NCI-H1092 (cell line): Measurements from ENCODE around the gene PLOD3.

Source experiments
- DNase-seq: peaks from one replicate; lab custom pipeline; 2025; lab: John Stamatoyannopoulos, UW

The PLOD3 gene

DNA sequence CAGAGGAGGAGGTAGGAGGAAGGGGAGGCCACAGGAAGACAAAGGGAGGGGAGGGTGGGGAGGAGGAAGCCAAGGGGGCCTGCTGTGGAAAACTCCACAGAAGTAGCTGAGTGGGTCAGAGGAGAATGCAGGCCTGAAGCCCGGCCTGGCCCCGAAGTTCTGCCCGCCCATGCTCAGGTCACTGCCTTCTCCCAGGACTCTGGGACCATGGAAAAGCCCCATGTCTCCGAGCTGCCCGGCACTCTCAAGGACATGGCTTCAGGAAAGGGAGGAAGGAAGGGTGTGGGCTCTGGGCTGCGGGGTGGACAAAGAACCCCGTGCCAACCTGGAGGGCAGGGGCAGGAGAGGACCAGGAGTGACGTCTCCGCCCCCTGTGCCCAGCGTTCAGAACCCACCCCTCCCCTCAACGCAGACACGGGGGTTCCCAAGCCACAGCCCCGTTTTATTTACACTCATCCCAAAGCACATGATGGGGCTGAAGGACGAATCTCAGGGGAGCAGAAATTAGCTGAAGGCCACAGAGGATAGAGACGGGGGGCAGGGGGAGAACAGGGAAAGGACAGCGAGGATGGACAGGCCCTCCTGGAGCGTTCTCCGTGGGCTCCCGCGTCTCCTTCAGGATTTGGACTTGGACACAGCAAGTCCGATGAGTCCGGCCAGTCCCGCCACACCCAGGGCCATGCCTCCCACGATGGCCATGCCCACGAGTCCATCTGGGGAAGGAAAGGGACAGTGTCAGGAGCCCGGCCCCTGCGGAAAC, 22.0 kb upstream of the PLOD3 start:
- no peak for DNase-seq

DNA sequence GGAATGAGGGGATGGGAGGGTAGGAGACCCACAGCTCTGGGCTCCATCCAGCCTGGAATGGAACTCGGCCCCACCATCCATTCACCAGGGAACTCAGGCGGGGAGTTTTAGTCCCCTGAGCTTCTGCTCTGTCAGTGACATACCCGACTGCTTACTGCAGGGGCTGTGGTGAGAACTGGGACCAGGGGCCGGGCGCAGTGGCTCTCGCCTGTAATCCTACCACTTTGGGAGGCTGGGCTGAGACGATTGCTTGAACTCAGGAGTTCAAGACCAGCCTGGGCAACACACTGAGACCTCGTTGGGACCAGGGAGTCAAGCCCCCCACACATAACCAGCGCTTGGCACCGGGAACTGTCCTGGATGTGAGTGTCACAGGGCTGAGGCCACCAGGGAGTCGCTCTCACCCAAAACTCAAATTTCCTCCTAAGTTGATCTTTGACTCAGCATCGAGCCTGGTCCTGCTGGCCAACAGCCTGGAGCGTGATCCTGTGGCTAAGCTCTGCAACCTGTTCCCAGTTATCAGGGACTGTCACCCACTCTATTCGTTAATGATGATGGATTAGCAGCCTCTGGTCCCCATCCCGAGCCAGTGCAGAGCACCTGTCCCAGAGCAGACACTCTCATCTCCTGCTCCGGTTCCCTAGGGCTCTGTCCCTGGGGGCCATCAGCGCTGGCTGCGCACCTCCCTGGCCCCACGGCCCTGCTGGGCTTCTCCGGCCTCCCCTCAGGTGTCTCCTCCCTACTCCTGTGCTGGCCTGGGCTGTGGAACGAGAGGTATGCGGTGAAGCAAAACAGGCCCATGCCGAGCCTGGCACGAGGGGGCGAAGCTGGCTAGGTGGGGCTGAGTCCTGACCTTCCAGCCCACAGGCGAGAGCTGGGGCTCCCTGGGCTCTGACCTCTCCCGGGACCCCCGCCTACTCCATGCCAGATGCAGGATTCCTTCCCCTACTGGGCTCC, 21.1 kb upstream of the PLOD3 start:
- DNase-seq, result no peak

DNA sequence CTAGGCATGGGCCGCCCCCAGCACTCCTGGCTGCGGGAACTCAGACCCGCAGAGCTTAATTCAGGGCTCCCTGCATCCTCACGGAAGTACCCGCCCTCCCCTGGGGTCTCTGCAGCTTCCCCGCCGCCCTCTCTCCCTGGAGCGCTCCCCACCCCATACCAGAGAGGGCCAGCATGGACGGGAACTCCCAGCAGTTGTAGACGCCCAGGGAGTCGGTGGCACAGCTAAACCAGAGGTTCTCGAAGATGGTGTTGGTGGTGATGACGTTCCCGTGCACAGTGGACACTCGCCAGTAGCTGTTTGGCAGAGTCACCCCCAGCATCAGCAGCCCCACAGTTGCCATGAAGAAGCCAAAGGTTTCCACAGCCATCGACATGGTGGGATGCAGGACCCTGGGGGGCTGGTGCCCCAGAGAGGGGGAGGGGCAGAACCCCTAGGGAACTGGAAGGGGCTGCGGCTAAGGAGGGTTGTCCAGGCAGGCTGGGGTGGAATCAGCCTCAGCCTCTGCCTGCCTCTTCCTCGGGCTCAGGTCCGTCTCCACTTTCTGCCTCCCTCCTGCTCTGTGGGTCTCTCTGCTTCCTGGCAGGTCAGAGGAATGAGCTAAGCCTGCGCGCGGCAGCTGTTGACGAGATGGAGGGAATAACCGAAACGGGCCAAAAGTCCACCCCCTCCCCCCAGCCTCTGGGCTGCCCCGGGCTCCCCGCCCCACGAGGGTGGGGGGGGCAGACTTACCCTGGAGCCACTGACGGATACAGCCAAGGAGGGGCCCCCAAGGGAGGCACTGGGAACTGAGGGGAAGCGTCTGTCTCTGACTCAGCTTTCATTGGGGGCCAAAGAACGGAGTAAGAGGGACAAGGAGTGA, 20.1 kb upstream of the PLOD3 start, which contains the start of gene CLDN15:
Gene CLDN15, minus strand, starts transcription at position 597 of the 862 bp plus-strand sequence. Its CDS starts 221 bp downstream, at position 376.
- no peak for DNase-seq

DNA sequence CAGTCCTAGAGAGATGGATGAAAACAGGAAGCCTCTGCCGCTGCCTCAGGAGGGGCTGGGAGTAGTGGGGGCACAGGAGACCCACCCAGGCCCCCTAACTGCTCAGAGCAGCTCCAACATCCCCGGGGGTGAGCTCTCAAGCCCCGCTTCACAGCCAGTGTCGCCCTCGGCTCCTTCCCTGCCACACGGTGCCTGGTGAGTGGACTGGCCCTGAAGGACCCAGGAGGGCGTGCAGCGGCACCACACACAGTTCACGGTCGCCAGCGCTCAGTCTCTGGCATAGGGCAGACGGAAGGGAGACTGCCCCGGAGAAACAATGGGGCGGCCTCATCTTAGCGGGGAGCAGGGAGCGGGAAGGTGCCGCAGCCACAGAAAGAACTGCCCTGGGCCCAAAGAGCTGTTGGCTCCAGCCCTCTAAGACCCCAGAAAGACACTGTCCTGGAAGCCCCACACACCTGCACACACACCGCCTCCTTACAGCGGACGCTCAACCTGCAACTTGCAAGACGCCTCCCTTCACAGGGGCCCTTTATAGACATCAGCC, 19.0 kb upstream of the PLOD3 start:
- DNase-seq, result no peak

DNA sequence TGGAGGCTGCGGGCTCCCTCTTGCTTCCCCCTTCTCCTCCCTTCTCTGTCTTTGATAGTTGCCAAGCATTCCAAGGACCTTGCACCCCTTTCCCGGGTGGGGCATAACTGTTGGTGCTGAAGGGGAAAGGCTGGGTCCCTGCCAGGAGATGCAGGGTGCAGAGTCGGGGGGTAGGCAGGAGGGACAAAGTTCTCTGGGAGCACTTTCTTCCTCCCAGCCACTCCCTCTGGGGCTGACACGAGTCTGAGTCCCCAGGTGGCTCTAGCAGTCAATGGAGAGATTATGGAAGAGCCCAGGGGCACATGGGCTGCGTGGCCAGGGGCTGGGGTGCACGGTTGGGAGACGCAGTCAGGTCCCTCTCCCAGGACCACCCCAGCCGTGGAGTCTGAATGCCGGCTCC, 18.1 kb upstream of the PLOD3 start:
- no peak for DNase-seq

DNA sequence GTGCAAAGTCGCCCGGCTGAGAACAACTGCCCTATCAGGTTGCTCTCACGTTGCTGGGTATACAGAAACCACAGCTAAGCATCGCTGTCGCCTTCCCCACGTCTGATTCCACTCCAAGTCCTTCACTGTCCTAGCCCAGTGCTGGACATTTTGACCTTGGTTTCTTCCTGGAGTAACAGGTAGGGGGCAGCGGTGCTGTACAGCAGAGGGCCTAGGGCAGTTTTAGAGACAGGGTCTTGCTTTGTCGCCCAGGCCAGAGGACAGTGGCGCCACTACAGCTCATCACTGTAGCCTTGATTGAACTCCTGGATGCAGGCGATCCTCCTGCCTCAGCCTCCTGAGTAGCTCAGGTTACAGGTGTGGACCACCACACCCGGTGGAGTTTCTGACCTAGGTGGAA, 17.7 kb upstream of the PLOD3 start:
- no peak for DNase-seq

DNA sequence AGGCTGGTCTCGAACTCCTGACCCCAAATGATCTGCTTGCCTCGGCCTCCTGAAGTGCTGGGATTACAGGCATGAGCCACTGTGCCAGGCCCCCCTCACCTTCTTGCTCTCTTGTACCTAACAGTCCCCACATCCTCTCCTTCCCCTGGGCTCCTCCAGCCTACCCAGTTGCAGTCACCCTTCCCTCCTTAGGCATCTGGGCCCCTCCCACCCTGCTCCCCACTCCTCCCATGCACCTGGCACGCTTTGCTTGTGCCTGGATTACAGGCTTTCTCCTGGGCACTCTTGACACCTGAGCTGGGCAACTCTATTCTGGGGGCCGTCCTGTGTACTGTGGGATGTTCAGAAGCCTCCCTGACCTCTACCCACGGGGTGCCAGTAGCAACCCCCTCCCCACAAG, 17.3 kb upstream of the PLOD3 start:
- no peak for DNase-seq

DNA sequence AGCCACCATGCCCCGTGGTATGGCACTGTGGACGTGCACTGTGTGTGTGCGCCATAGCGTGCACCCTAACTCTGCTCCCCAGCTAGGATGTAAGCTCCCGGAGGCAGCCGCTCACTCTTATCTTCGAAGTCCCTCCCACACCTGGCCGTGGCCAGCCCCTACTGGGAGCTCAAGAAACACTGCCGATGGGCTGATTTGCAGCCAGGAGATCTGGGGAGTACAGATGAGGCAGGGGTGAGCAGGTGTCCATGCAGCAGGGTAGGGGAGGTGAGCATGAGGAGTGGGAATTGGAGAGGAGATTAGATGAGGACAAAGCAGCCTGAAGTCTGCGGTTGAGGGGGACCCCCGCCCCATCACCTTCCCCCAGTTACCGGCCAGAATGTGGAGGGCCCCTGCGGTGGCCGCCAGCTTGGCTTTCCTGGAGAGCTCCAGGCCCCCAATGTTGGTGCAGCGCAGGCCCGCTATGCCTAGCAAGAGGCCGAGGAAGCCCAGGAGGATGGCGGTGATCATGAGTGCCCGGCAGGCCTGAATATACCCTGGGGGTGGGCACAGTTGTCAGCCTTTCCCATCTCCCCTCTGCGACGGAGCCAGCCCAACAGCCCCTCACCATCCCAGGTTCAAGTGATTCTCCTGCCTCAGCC, 16.6 kb upstream of the PLOD3 start:
- no peak for DNase-seq

DNA sequence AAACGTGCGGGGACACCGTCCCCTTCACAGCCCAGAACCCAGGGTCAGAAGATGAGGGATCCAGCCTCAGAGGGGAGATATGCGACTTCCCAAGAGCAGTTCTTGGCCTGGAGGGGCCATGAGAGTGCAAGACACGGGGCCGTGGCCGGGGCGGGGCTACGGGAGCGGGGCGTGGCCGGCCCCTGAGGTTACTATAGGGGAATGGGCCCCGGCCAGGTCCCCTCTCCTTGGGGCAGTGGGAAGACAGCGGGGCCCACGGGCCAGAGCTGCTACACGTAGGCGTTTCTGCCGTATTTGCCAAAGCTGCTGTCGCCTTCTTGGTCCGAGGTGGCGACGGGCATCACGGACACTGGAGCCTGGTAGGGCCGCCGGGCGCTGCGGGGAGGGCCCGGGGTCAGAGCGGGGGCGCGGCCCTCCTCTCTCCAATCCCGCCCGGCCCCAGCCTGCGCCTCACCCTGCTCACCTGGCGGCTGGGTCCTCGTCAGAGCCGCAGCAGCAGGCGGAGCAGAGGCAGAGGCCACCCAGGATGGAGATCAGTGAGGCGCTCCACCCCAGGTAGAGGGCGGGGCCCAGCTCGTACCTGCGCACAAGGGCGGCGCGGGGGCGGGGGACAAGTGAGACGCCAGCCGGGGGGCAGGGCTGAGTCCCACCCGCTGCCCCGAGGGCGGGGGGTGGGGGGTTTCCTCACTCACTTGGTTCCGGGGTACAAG, 14.9 kb upstream of the PLOD3 start:
- DNase-seq, result no peak

DNA sequence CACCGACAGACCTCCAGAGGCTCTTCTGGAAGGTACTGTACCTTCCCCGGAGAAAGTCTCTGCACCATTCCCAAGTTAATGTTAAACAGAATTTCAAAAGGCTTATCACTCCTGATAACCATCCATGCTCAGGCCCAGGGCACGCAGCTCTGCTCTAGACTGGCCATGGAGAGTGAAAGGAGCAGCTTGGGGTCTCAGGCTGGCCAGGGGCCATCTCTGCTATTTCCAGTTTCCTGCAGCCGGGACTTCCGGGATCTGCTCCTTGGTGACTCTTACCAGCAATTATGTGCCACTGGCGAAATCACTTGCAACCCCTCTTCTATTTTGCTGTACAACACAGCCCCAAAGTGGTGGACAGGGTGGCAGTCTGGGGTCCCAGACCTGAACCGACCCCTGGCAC, 14.3 kb upstream of the PLOD3 start:
- no peak for DNase-seq

DNA sequence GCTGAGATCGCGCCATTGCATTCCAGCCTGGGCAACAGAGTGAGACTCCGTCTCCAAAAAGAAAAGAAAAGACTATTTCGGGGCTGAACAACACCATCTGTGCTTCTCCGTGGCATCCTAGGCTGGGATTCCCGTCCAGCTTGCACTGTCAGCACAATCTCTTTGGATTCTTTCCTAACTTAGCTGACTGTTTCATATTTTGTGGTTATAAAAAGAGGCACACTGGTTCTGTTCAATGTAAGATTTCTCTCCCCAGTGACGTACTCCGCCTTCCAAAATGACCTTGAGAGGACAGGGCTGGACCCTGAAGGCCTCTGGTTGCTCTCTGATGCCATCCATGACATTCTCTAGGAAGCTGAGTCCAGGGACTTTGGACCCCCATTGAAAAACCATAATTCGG, 9.3 kb upstream of the PLOD3 start:
- DNase-seq, result no peak

DNA sequence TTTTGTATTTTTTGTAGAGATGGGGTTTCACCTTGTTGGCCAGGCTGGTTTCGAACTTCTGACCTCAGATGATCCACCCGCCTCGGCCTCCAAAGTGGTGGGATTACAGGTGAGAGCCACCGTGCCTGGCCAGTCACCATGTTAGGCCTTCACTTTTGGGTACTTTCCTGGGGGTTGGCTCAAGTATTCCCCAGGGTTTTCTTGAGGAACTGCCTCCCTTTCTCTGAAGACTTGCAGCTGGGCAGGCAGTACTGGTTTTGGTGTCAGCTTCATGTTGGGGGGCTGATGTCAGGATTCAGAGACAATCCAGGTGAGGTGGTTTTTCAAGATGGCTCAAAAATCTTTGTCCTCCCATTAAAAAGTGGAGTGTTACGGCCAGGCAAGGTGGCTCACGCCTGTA, 8.3 kb upstream of the PLOD3 start:
- DNase-seq, result no peak

DNA sequence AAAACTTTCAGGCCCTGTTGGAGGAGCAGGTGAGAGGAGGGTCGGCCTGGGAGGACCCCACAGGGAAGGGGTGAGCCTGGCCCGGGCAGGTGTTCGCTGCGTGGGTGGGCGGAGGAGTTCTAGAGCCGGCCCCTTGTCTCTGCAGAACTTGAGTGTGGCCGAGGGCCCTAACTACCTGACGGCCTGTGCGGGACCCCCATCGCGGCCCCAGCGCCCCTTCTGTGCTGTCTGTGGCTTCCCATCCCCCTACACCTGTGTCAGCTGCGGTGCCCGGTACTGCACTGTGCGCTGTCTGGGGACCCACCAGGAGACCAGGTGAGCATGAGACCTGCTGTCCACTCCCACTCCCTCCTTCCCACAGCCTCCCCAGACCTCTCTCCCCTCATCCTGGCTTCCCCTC, 6.1 kb upstream of the PLOD3 start:
- no peak for DNase-seq

DNA sequence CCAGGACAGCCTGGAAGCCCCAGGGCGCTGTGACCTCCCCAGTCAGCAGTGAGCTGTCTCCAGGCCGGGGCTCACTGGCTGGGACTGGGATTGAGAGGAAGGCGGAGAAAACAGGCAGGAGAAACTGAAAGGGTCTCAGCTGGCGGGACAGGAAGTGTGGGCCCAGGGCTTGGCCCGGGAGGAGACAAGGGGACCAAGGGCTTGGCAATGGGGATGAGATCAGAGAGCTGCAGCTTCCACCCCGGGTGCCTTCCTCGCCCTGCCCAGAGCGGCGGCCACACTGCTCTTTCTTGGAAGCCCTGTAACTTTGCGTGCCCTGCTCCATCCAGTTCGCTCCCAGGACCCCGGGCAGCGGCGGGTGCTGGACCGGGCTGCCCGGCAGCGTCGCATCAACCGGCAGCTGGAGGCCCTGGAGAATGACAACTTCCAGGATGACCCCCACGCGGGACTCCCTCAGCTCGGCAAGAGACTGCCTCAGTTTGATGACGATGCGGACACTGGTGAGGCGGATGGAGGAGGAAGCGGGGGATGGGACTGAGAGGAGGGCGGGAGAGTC, 5.0 kb upstream of the PLOD3 start:
- DNase-seq, result no peak

DNA sequence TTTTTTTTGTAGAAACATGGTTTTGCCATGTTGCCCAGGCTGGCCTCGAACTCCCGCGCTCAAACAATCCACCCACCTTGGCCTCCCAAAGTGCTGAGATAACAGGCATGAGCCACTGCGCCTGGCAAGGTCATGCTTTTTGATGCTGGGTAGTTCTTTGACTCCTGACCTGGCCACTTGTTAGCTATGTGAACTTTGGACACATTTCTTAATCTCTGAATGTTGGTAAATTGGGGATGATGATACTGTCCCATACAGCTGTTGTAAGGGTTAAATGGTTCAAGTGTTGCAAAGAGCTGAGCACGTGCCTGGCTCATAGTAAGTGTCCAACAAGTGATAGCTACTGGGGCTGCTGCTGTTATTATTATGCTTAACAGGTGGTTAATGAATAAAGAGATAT, 2.9 kb upstream of the PLOD3 start:
- no peak for DNase-seq

DNA sequence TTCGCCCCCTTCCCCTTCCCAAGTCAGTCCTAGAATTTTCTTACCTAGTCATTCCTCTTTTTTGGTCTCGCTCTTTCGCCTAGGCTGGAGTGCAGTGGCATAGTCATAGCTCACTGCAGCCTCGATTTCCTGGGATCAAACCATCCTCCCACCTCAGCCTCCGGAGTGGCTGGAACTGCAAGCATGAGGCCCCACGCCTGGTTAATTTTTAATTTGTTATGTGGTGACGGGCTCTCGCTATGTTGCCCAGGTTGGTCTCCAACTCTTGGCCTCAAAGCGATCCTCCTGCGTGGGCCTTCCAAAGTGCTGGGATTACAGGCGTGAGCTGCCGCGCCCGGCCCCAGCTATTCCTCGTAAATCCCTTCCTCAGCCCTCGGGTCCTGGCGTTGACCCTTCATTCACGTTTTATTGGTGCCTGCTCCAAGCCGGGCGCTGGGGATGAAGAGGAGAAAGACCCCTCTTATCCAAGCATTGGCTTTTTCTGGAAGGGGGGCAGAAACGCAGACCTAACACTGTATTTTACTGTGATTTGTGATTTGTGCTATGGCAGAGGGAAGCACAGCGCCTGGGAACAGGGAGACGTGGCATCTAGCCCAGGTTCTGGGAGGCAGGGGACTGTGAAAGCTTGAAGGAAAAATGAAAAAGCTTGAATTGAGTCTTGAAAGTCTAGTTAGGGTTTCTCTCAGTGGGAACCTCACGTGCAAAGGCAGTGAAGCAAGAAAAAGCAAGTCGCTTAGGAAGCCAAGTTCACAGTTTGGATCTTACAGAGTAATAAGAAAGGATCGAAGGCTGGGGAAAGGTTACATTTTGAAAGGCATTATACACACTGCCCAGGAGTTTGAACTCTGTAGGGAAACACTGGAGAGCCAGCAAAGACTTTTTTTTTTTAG, 1.1 kb upstream of the PLOD3 start:
- no peak for DNase-seq

DNA sequence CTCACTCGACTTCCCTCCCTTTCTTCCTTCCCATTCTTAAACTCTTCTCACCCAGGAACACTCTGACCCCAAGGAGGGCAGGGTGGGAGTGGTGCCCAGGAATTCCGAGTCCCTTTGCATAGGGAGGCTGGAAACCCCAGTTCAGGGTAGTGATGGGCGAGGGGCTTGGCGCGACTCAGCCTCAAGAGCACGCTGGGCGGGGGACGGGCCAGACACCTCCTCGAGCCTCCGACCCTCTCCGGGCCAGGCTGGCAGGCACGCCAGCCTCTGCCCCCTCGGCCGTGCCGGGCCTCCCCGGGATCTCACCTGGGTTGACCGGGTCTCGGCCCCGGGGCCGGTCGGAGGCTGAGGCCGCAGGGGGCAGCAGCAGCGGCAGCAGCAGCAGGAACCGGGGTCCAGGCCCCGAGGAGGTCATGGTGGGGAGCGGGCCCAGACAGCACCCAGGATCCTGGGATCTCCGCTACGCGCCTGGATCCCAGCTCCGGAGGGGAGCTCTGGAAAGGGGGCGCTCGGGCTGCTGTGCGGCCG, 457 bp downstream of the PLOD3 start:
- DNase-seq, result no peak

DNA sequence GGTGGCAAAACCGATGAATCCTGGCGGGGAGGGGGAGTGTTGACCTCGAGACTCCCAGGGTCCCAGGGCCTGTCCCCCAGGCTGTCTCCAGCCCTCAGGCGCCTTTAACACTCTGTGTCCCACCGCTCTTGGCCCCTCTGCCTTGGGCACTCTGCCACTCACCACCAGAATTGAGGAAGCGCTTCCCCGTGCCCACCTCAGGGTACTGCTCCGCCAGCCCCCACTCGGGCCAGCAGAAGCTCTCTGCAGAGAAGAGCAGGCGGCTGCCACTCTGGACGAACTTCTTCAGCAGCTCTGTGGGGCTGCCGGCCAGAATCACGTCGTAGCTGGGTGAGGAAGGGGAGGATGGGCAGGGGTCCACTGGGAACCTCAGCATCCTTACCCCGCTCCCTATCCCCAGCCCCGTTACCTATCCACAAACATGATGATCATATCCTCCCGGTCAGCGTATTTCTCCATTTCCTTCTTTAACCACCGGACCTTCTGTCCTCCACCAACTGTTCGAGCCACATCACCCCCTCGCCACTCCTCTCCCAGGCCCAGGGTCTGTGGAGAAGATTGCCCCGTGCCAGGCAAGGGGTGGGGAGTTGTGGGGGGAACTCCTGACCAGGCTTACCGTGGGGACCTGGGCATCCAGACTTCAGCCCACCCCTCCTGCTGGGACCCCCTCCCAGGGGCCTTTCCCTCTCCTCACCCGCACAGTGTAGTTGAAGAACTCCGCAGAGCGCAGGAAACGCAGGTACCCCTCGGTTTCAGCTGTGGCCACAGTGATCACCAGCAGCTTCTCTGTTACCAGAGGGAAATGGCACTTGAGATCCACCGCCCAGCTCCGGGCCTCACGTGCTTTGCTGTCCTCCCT, 1.2 kb downstream of the PLOD3 start:
- DNase-seq, result no peak
